GM23338 (cell line): ENCODE data around the gene ZNF784. TPM values are rescaled to one million over a fixed set of nuclear protein-coding genes. Genes with fewer than 3 reads are reported as not detected.

ENCODE experiments used
- ATAC-seq: fragments of 200-7000 bp; cut with Tn5 transposase; 3 replicates; pipeline ENCODE4 v1.9.1; 2020
- DNase-seq: peaks from one replicate; pipeline ENCODE4 v3.0.0-alpha.2; 2015; ENCODE audit warnings: low spot score
- H2AFZ ChIP-seq: fragments of 200-600 bp; sonication (generic); 2 replicates; pipeline ENCODE4 v1.8.0; 2016; ENCODE audit warnings: antibody characterized with exemption, mild to moderate bottlenecking, moderate library complexity
- H3F3A ChIP-seq: fragments of 200-600 bp; sonication (generic); replicated peaks from 2 replicates; pipeline ENCODE4 v1.8.0; 2017; ENCODE audit warnings: antibody characterized with exemption, mixed run types, low read depth
- H3K27ac ChIP-seq: fragments of 200-600 bp; sonication (generic); 2 replicates; pipeline ENCODE4 v1.6.1; 2016; ENCODE audit warnings: low read depth
- H3K27me3 ChIP-seq: fragments of 200-600 bp; sonication (generic); 2 replicates; pipeline ENCODE4 v1.8.0; 2016; ENCODE audit warnings: mild to moderate bottlenecking, mixed run types, moderate library complexity; ENCODE audit not compliant: insufficient read depth
- H3K36me3 ChIP-seq: fragments of 200-600 bp; sonication (generic); 2 replicates; pipeline ENCODE4 v1.8.0; 2016; ENCODE audit warnings: mild to moderate bottlenecking; ENCODE audit not compliant: insufficient read depth
- H3K4me1 ChIP-seq: fragments of 200-600 bp; sonication (generic); 2 replicates; pipeline ENCODE4 v1.8.0; 2016; ENCODE audit warnings: mild to moderate bottlenecking, moderate library complexity; ENCODE audit not compliant: insufficient read depth
- H3K4me2 ChIP-seq: fragments of 200-600 bp; sonication (generic); 2 replicates; pipeline ENCODE4 v1.7.1; 2017; ENCODE audit warnings: mixed run types
- H3K4me3 ChIP-seq: fragments of 200-600 bp; sonication (generic); 2 replicates; pipeline ENCODE4 v1.6.1; 2016; ENCODE audit warnings: mixed run types
- H3K79me2 ChIP-seq: fragments of 200-600 bp; sonication (generic); replicated peaks from 2 replicates; pipeline ENCODE4 v1.8.0; 2017; ENCODE audit warnings: mild to moderate bottlenecking; ENCODE audit not compliant: insufficient read depth
- H3K9me2 ChIP-seq: fragments of 200-600 bp; sonication (generic); 2 replicates; pipeline ENCODE4 v1.8.0; 2017; ENCODE audit not compliant: insufficient read depth
- H4K20me1 ChIP-seq: fragments of 200-600 bp; sonication (generic); replicated peaks from 2 replicates; pipeline ENCODE4 v1.8.0; 2017; ENCODE audit warnings: mild to moderate bottlenecking; ENCODE audit not compliant: insufficient read depth
- H3K27ac Mint-ChIP-seq: 2 replicates; pipeline ENCODE4 v1.8.0; 2020; ENCODE audit warnings: inconsistent platforms, mild to moderate bottlenecking, moderate library complexity, mixed read lengths
- H3K27me3 Mint-ChIP-seq: 3 replicates; pipeline ENCODE4 v1.8.0; 2022; ENCODE audit warnings: low read depth, mild to moderate bottlenecking, moderate library complexity, mixed read lengths, inconsistent platforms; ENCODE audit not compliant: insufficient read depth, poor library complexity
- H3K36me3 Mint-ChIP-seq: 3 replicates; pipeline ENCODE4 v1.8.0; 2021; ENCODE audit warnings: low read depth, mild to moderate bottlenecking, inconsistent platforms, moderate library complexity, mixed read lengths
- H3K4me1 Mint-ChIP-seq: 3 replicates; pipeline ENCODE4 v1.8.0; 2020; ENCODE audit warnings: mild to moderate bottlenecking, inconsistent platforms, mixed read lengths
- H3K4me3 Mint-ChIP-seq: 3 replicates; pipeline ENCODE4 v1.8.0; 2021; ENCODE audit warnings: moderate library complexity, mild to moderate bottlenecking, inconsistent platforms, mixed read lengths
- H3K9me3 Mint-ChIP-seq: 3 replicates; pipeline ENCODE4 v1.8.0; 2020; ENCODE audit warnings: moderate library complexity, mild to moderate bottlenecking, inconsistent platforms, mixed read lengths
- CREB1 ChIP-seq: fragments of 250-450 bp; sonication (Bioruptor Pico); IDR thresholded peaks from 2 replicates; pipeline ENCODE4 v1.5.0; 2020; ENCODE audit warnings: low read depth, mild to moderate bottlenecking, moderate library complexity
- CTCF ChIP-seq, 2 experiments: fragments of 200-600 bp in 1 of 2; sonication (generic) in 1 of 2; conservative IDR thresholded peaks; 2 replicates each; pipeline versions ENCODE4 v1.5.1 to v1.6.1; 2016 to 2017; ENCODE audit warnings: antibody characterized with exemption in 2 of 2, low read depth in 2 of 2, mild to moderate bottlenecking in 2 of 2, moderate library complexity in 1 of 2
- ETS1 ChIP-seq: IDR thresholded peaks from 2 replicates; pipeline ENCODE4 v1.6.1; 2016; ENCODE audit warnings: antibody characterized with exemption
- EZH2 ChIP-seq: fragments of 200-600 bp; sonication (generic); IDR thresholded peaks from one replicate; pipeline ENCODE4 v1.8.0; 2017; ENCODE audit warnings: antibody characterized with exemption, mild to moderate bottlenecking, low read depth; ENCODE audit not compliant: unreplicated experiment
- NANOG ChIP-seq: IDR thresholded peaks from 2 replicates; pipeline ENCODE4 v1.6.1; 2016; ENCODE audit warnings: antibody characterized with exemption, borderline replicate concordance
- STAT1 ChIP-seq: IDR thresholded peaks from one replicate; pipeline ENCODE4 v1.6.1; 2016; ENCODE audit warnings: antibody characterized with exemption; ENCODE audit not compliant: unreplicated experiment
- ZNF114 ChIP-seq: fragments of 250-450 bp; sonication (Bioruptor Pico); IDR thresholded peaks from 2 replicates; pipeline ENCODE4 v1.5.0; 2020; ENCODE audit warnings: mild to moderate bottlenecking, moderate library complexity
- ZNF331 ChIP-seq: fragments of 250-450 bp; sonication (Bioruptor Pico); IDR thresholded peaks from 2 replicates; pipeline ENCODE4 v1.5.0; 2020; ENCODE audit warnings: low read depth, mild to moderate bottlenecking, moderate library complexity
- ZNF462 ChIP-seq: fragments of 250-450 bp; sonication (Bioruptor Pico); IDR thresholded peaks from 2 replicates; pipeline ENCODE4 v1.5.0; 2020; ENCODE audit warnings: mild to moderate bottlenecking, moderate library complexity
- polyA plus RNA-seq: library from polyadenylated mRNA; unstranded; fragments of >200 nt; fragmentation: Nextera tagmentation; extraction: Ambion mirVana; gene quantifications from 2 replicates; pipeline ENCODE4 v1.2.1, GENCODE V29; 2016
- total RNA-seq: library from RNA; depleted of rRNA; stranded (reverse); fragments of >200 nt; shearing (Covaris generic); gene quantifications from 2 replicates; pipeline ENCODE4 v1.2.3, GENCODE V29; 2014

The ZNF784 gene
- total and polyA plus RNA-seq, 2 experiments from 2014 or later: 1.5 to 6.7 TPM

GRCh38 chr19:55590109-55590508 is 34.3 kb downstream of the ZNF784 start:
- H3K9me2 ChIP-seq: no peaks in the 10 kb centered on the region
- no peak for DNase-seq
- no peak overlapping the region for H2AFZ ChIP-seq
- no peaks in the 10 kb centered on the region; the same call in 1 of the 3 replicates for H3K9me3 Mint-ChIP-seq
- peaks cover 23% of the 10 kb centered on the region for H3K4me1 ChIP-seq
- ATAC-seq: no peak
- no peak overlapping the region for H3K4me3 Mint-ChIP-seq
- H4K20me1 ChIP-seq: no peaks in the 10 kb centered on the region
- no peak for TF ChIP-seq NANOG
- no peak for TF ChIP-seq CTCF (conservative IDR thresholded peaks at IDR 0.05; ENCODE audit: low read depth in 2 of 2)
- peaks cover 40% of the 10 kb centered on the region for H3K4me1 Mint-ChIP-seq
- no peak overlapping the region for H3K4me3 ChIP-seq
- H3K27me3 ChIP-seq: peaks cover 40% of the 10 kb centered on the region
- H3K4me2 ChIP-seq: no peak overlapping the region
- H3K27ac Mint-ChIP-seq: no peak overlapping the region
- peaks cover 32% of the 10 kb centered on the region for H3F3A ChIP-seq
- peaks cover 17% of the 10 kb centered on the region for H3K36me3 Mint-ChIP-seq
- H3K27me3 Mint-ChIP-seq: peaks cover 24% of the 10 kb centered on the region
- no peaks in the 10 kb centered on the region for H3K36me3 ChIP-seq
- no peaks in the 10 kb centered on the region for H3K79me2 ChIP-seq
- H3K27ac ChIP-seq: no peak overlapping the region

- ATAC-seq: no peak
- Histone ChIP-seq H3K27ac (no peak overlapping the region), H3K4me3 (no peak overlapping the region), H3F3A (peaks cover 24% of the 10 kb centered on the region), H3K27me3 (peaks cover 40% of the 10 kb centered on the region), H4K20me1 (no peaks in the 10 kb centered on the region), H2AFZ (no peak overlapping the region), H3K4me2 (no peak overlapping the region), H3K79me2 (no peaks in the 10 kb centered on the region), H3K36me3 (no peaks in the 10 kb centered on the region), H3K4me1 (peaks cover 25% of the 10 kb centered on the region), H3K9me2 (no peaks in the 10 kb centered on the region)
- H3K27ac Mint-ChIP-seq: no peak overlapping the region
- peaks cover 40% of the 10 kb centered on the region for H3K4me1 Mint-ChIP-seq
- DNase-seq: no peak
- H3K36me3 Mint-ChIP-seq: peaks cover 11% of the 10 kb centered on the region; the same call in 2 of the 3 replicates
- peaks cover 27% of the 10 kb centered on the region for H3K27me3 Mint-ChIP-seq
- H3K4me3 Mint-ChIP-seq: no peak overlapping the region; the same call in 2 of the 3 replicates
- no peaks in the 10 kb centered on the region; the same call in 1 of the 3 replicates for H3K9me3 Mint-ChIP-seq
- TF ChIP-seq ETS1: no peak
- no peak for TF ChIP-seq EZH2
- no peak for TF ChIP-seq CTCF (conservative IDR thresholded peaks at IDR 0.05; ENCODE audit: low read depth in 2 of 2)
- TF ChIP-seq ZNF462: no peak
- TF ChIP-seq NANOG: no peak
- TF ChIP-seq CREB1 (CRISPR knock-in tag): no peak
- no peak for TF ChIP-seq STAT1
- TF ChIP-seq ZNF114 (CRISPR knock-in tag): no peak
- TF ChIP-seq ZNF331 (CRISPR knock-in tag): no peak
Measured at GRCh38 chr19:55588738-55589137, 35.6 kb downstream of the ZNF784 start.
